ENCODE data around the gene CTNNA2. TPM values are rescaled to one million over a fixed set of nuclear protein-coding genes. Genes with fewer than 3 reads are reported as not detected.

Gene CTNNA2
- polyA plus RNA-seq, 2 of the 4 experiments (the other 2 are of a cell fraction) = 0.50 to 0.94 TPM

- ChIA-PET CTCF (no interaction called here), POLR2A (no interaction called here)
- ATAC-seq (no peak), FAIRE-seq (no peak), DNase-seq (ENCODE audit: low read depth in 1 of 2, low spot score in 1 of 2) (no peak)
- no peak for TF ChIP-seq CHD2 (IDR thresholded peaks at IDR 0.05; ENCODE audit: low read length, partially characterized antibody)
- TF ChIP-seq EHMT2 (IDR thresholded peaks at IDR 0.05; ENCODE audit: low read depth) = no peak
- no peak for TF ChIP-seq ZC3H11A (IDR thresholded peaks at IDR 0.05)
- TF ChIP-seq RCOR1 (IDR thresholded peaks at IDR 0.05; ENCODE audit: low read depth, low read length) = no peak
- TF ChIP-seq MAX (IDR thresholded peaks at IDR 0.05) = no peak
- no peak for TF ChIP-seq HES2 (IDR thresholded peaks at IDR 0.05)
- no peak for TF ChIP-seq ZSCAN20 (CRISPR knock-in tag; IDR thresholded peaks at IDR 0.05)
- TF ChIP-seq FOXS1 (CRISPR knock-in tag; IDR thresholded peaks at IDR 0.05) = no peak
- no peak for TF ChIP-seq POLR2AphosphoS2 (conservative IDR thresholded peaks at IDR 0.05; ENCODE audit: low read length)
- no peak for TF ChIP-seq USF2 (IDR thresholded peaks at IDR 0.05)
- no peak for TF ChIP-seq HOXA7 (CRISPR knock-in tag; IDR thresholded peaks at IDR 0.05)
- no peak for TF ChIP-seq SREBF2 (IDR thresholded peaks at IDR 0.05)
- no peak for TF ChIP-seq KDM5A (IDR thresholded peaks at IDR 0.05)
- TF ChIP-seq MYC (IDR thresholded peaks at IDR 0.05; ENCODE audit: borderline replicate concordance, low read length) = no peak
- no peak for TF ChIP-seq BHLHE40 (IDR thresholded peaks at IDR 0.05; ENCODE audit: low read depth, low read length)
- no peak for TF ChIP-seq CEBPB (IDR thresholded peaks at IDR 0.05)
- TF ChIP-seq, protein P1, sequence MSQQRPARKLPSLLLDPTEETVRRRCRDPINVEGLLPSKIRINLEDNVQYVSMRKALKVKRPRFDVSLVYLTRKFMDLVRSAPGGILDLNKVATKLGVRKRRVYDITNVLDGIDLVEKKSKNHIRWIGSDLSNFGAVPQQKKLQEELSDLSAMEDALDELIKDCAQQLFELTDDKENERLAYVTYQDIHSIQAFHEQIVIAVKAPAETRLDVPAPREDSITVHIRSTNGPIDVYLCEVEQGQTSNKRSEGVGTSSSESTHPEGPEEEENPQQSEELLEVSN (IDR thresholded peaks at IDR 0.05; ENCODE audit: borderline replicate concordance, low read depth) = no peak
- TF ChIP-seq ESRRA (IDR thresholded peaks at IDR 0.05; ENCODE audit: borderline replicate concordance, low read length) = no peak
- Histone ChIP-seq H3K9me3 (peaks cover 10% of the 10 kb centered on the region; the same call in 1 of the 3 replicates), H3K4me2 (peak overlapping the region; percentile 13; the same call in 1 of the 3 replicates), H3K27ac (no peak overlapping the region), H3K4me3 (no peak overlapping the region), H3K4me1 (no peaks in the 10 kb centered on the region; the same call in 2 of the 3 replicates)
- 8% methylated on average over 2 of the region's 2 CpGs for WGBS (ENCODE audit: missing lambda C conversion rate)
Observed at GRCh38 chr2:79638954-79639353, 126.1 kb downstream of the CTNNA2 start.

DNA sequence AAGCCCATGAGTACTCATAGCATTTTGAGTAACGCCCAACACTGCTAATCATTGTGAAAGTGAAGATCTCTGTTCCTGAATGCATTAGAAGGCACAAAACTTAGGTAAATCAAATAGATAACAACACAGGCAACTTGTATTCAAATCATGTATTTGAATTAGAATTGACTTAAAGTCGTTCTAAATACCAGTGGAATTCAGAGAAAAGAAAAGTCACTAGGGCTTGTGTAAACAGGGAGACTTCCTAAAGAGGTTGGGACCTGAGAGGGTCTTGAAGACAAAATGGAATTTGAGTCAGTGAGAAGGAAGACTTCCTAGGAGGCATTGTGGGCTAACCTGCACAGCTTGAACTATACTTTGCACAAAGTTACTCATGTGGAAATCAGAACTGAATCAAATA, 127.2 kb downstream of the CTNNA2 start:
- Histone ChIP-seq H3K4me1 (no peaks in the 10 kb centered on the region; the same call in 2 of the 3 replicates), H3K27ac (no peak overlapping the region), H3K4me3 (no peak overlapping the region), H3K4me2 (no peak overlapping the region), H3K9me3 (no peaks in the 10 kb centered on the region)
- FAIRE-seq (peak; percentile 67), DNase-seq (ENCODE audit: low read depth in 1 of 2, low spot score in 1 of 2) (no peak), ATAC-seq (no peak)
- ChIA-PET POLR2A (no interaction called here), CTCF (no interaction called here)
- no peak for TF ChIP-seq NR3C1 (IDR thresholded peaks at IDR 0.05)
- TF ChIP-seq BHLHE40 (IDR thresholded peaks at IDR 0.05; ENCODE audit: low read depth, low read length) = no peak
- TF ChIP-seq RCOR1 (IDR thresholded peaks at IDR 0.05; ENCODE audit: low read depth, low read length) = no peak
- TF ChIP-seq, protein P2, sequence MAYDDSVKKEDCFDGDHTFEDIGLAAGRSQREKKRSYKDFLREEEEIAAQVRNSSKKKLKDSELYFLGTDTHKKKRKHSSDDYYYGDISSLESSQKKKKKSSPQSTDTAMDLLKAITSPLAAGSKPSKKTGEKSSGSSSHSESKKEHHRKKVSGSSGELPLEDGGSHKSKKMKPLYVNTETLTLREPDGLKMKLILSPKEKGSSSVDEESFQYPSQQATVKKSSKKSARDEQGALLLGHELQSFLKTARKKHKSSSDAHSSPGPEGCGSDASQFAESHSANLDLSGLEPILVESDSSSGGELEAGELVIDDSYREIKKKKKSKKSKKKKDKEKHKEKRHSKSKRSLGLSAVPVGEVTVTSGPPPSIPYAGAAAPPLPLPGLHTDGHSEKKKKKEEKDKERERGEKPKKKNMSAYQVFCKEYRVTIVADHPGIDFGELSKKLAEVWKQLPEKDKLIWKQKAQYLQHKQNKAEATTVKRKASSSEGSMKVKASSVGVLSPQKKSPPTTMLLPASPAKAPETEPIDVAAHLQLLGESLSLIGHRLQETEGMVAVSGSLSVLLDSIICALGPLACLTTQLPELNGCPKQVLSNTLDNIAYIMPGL (CRISPR knock-in tag; IDR thresholded peaks at IDR 0.05; ENCODE audit: borderline replicate concordance) = no peak
- no peak for TF ChIP-seq PBX3 (IDR thresholded peaks at IDR 0.05)
- no peak for TF ChIP-seq HDAC2 (IDR thresholded peaks at IDR 0.05)
- no peak for TF ChIP-seq GATA3 (IDR thresholded peaks at IDR 0.05; ENCODE audit: borderline replicate concordance)
- TF ChIP-seq KDM1A (IDR thresholded peaks at IDR 0.05; ENCODE audit: low read depth) = no peak
- no peak for TF ChIP-seq CHD2 (IDR thresholded peaks at IDR 0.05; ENCODE audit: low read length, partially characterized antibody)
- TF ChIP-seq EHMT2 (IDR thresholded peaks at IDR 0.05; ENCODE audit: low read depth) = no peak
- TF ChIP-seq SREBF2 (IDR thresholded peaks at IDR 0.05) = no peak
- TF ChIP-seq RNF2 (IDR thresholded peaks at IDR 0.05; ENCODE audit: borderline replicate concordance, low read depth) = no peak
- TF ChIP-seq HES2 (IDR thresholded peaks at IDR 0.05) = no peak
- TF ChIP-seq CEBPB (IDR thresholded peaks at IDR 0.05) = no peak
- TF ChIP-seq ELK1 (IDR thresholded peaks at IDR 0.05; ENCODE audit: low read depth, low read length) = no peak
- no peak for TF ChIP-seq FOXS1 (CRISPR knock-in tag; IDR thresholded peaks at IDR 0.05)
- WGBS (ENCODE audit: missing lambda C conversion rate) = 21% methylated on average over 2 of the region's 2 CpGs

Data from A549 (cell line).